Mammary epithelial cell (primary cell): ENCODE data around the gene GHRL.

Experiments
- CTCF ChIP-seq, 2 donors: IDR thresholded peaks in 1 of 2; conservative IDR thresholded peaks in 1 of 2; 2 replicates each; pipeline ENCODE4 v1.5.1; 2011 to 2012; ENCODE audit warnings: inconsistent platforms in 2 of 2, low read length in 2 of 2, mild to moderate bottlenecking in 2 of 2, control low read depth in 1 of 2, low read depth in 1 of 2; ENCODE audit not compliant: insufficient read depth in 1 of 2; ENCODE audit errors: extremely low read depth in 1 of 2
- EZH2 ChIP-seq: IDR thresholded peaks from 2 replicates; pipeline ENCODE4 v1.6.1; 2012; ENCODE audit warnings: low read length, inconsistent platforms, borderline replicate concordance

- TF ChIP-seq CTCF (conservative IDR thresholded peaks at IDR 0.05 in 1 of 2, IDR thresholded peaks at IDR 0.05 in 1 of 2; ENCODE audit: extremely low read depth in 1 of 2, insufficient read depth in 1 of 2, low read depth in 1 of 2, low read length in 2 of 2) (no peak), EZH2 (no peak)
Observed at GRCh38 chr3:10303785-10304184, 11.0 kb upstream of the GHRL start.
